GM23338 (cell line): ENCODE results near the gene PF4V1. TPM values are rescaled to one million over a fixed set of nuclear protein-coding genes. Genes with fewer than 3 reads are reported as not detected.
A peak's percentile ranks its signal among the peaks of the same experiment; 100 is the strongest.

ENCODE experiments used
- ATAC-seq: fragments of 200-7000 bp; cut with Tn5 transposase; 3 replicates; pipeline ENCODE4 v1.9.1; 2020
- DNase-seq: peaks from one replicate; pipeline ENCODE4 v3.0.0-alpha.2; 2015; ENCODE audit warnings: low spot score
- H2AFZ ChIP-seq: fragments of 200-600 bp; sonication (generic); 2 replicates; pipeline ENCODE4 v1.8.0; 2016; ENCODE audit warnings: antibody characterized with exemption, mild to moderate bottlenecking, moderate library complexity
- H3F3A ChIP-seq: fragments of 200-600 bp; sonication (generic); replicated peaks from 2 replicates; pipeline ENCODE4 v1.8.0; 2017; ENCODE audit warnings: antibody characterized with exemption, mixed run types, low read depth
- H3K27ac ChIP-seq: fragments of 200-600 bp; sonication (generic); 2 replicates; pipeline ENCODE4 v1.6.1; 2016; ENCODE audit warnings: low read depth
- H3K27me3 ChIP-seq: fragments of 200-600 bp; sonication (generic); 2 replicates; pipeline ENCODE4 v1.8.0; 2016; ENCODE audit warnings: mild to moderate bottlenecking, mixed run types, moderate library complexity; ENCODE audit not compliant: insufficient read depth
- H3K36me3 ChIP-seq: fragments of 200-600 bp; sonication (generic); 2 replicates; pipeline ENCODE4 v1.8.0; 2016; ENCODE audit warnings: mild to moderate bottlenecking; ENCODE audit not compliant: insufficient read depth
- H3K4me1 ChIP-seq: fragments of 200-600 bp; sonication (generic); 2 replicates; pipeline ENCODE4 v1.8.0; 2016; ENCODE audit warnings: mild to moderate bottlenecking, moderate library complexity; ENCODE audit not compliant: insufficient read depth
- H3K4me2 ChIP-seq: fragments of 200-600 bp; sonication (generic); 2 replicates; pipeline ENCODE4 v1.7.1; 2017; ENCODE audit warnings: mixed run types
- H3K4me3 ChIP-seq: fragments of 200-600 bp; sonication (generic); 2 replicates; pipeline ENCODE4 v1.6.1; 2016; ENCODE audit warnings: mixed run types
- H3K79me2 ChIP-seq: fragments of 200-600 bp; sonication (generic); replicated peaks from 2 replicates; pipeline ENCODE4 v1.8.0; 2017; ENCODE audit warnings: mild to moderate bottlenecking; ENCODE audit not compliant: insufficient read depth
- H3K9me2 ChIP-seq: fragments of 200-600 bp; sonication (generic); 2 replicates; pipeline ENCODE4 v1.8.0; 2017; ENCODE audit not compliant: insufficient read depth
- H4K20me1 ChIP-seq: fragments of 200-600 bp; sonication (generic); replicated peaks from 2 replicates; pipeline ENCODE4 v1.8.0; 2017; ENCODE audit warnings: mild to moderate bottlenecking; ENCODE audit not compliant: insufficient read depth
- H3K27ac Mint-ChIP-seq: 2 replicates; pipeline ENCODE4 v1.8.0; 2020; ENCODE audit warnings: inconsistent platforms, mild to moderate bottlenecking, moderate library complexity, mixed read lengths
- H3K27me3 Mint-ChIP-seq: 3 replicates; pipeline ENCODE4 v1.8.0; 2022; ENCODE audit warnings: low read depth, mild to moderate bottlenecking, moderate library complexity, mixed read lengths, inconsistent platforms; ENCODE audit not compliant: insufficient read depth, poor library complexity
- H3K36me3 Mint-ChIP-seq: 3 replicates; pipeline ENCODE4 v1.8.0; 2021; ENCODE audit warnings: low read depth, mild to moderate bottlenecking, inconsistent platforms, moderate library complexity, mixed read lengths
- H3K4me1 Mint-ChIP-seq: 3 replicates; pipeline ENCODE4 v1.8.0; 2020; ENCODE audit warnings: mild to moderate bottlenecking, inconsistent platforms, mixed read lengths
- H3K4me3 Mint-ChIP-seq: 3 replicates; pipeline ENCODE4 v1.8.0; 2021; ENCODE audit warnings: moderate library complexity, mild to moderate bottlenecking, inconsistent platforms, mixed read lengths
- H3K9me3 Mint-ChIP-seq: 3 replicates; pipeline ENCODE4 v1.8.0; 2020; ENCODE audit warnings: moderate library complexity, mild to moderate bottlenecking, inconsistent platforms, mixed read lengths
- CREB1 ChIP-seq: fragments of 250-450 bp; sonication (Bioruptor Pico); IDR thresholded peaks from 2 replicates; pipeline ENCODE4 v1.5.0; 2020; ENCODE audit warnings: low read depth, mild to moderate bottlenecking, moderate library complexity
- CTCF ChIP-seq, 2 experiments: fragments of 200-600 bp in 1 of 2; sonication (generic) in 1 of 2; conservative IDR thresholded peaks; 2 replicates each; pipeline versions ENCODE4 v1.5.1 to v1.6.1; 2016 to 2017; ENCODE audit warnings: antibody characterized with exemption in 2 of 2, low read depth in 2 of 2, mild to moderate bottlenecking in 2 of 2, moderate library complexity in 1 of 2
- ETS1 ChIP-seq: IDR thresholded peaks from 2 replicates; pipeline ENCODE4 v1.6.1; 2016; ENCODE audit warnings: antibody characterized with exemption
- EZH2 ChIP-seq: fragments of 200-600 bp; sonication (generic); IDR thresholded peaks from one replicate; pipeline ENCODE4 v1.8.0; 2017; ENCODE audit warnings: antibody characterized with exemption, mild to moderate bottlenecking, low read depth; ENCODE audit not compliant: unreplicated experiment
- EZH2phosphoT487 ChIP-seq: fragments of 200-600 bp; sonication (generic); IDR thresholded peaks from one replicate; pipeline ENCODE4 v1.8.1; 2018; ENCODE audit warnings: antibody characterized with exemption; ENCODE audit not compliant: unreplicated experiment
- JUNB ChIP-seq: IDR thresholded peaks from one replicate; pipeline ENCODE4 v1.6.1; 2016; ENCODE audit warnings: antibody characterized with exemption; ENCODE audit not compliant: unreplicated experiment
- NANOG ChIP-seq: IDR thresholded peaks from 2 replicates; pipeline ENCODE4 v1.6.1; 2016; ENCODE audit warnings: antibody characterized with exemption, borderline replicate concordance
- POLR2AphosphoS5 ChIP-seq: IDR thresholded peaks from 2 replicates; pipeline ENCODE4 v1.6.1; 2016; ENCODE audit warnings: antibody characterized with exemption, low read depth
- REST ChIP-seq: IDR thresholded peaks from one replicate; pipeline ENCODE4 v1.6.1; 2018; ENCODE audit warnings: antibody characterized with exemption; ENCODE audit not compliant: unreplicated experiment
- STAT1 ChIP-seq: IDR thresholded peaks from one replicate; pipeline ENCODE4 v1.6.1; 2016; ENCODE audit warnings: antibody characterized with exemption; ENCODE audit not compliant: unreplicated experiment
- ZNF114 ChIP-seq: fragments of 250-450 bp; sonication (Bioruptor Pico); IDR thresholded peaks from 2 replicates; pipeline ENCODE4 v1.5.0; 2020; ENCODE audit warnings: mild to moderate bottlenecking, moderate library complexity
- ZNF331 ChIP-seq: fragments of 250-450 bp; sonication (Bioruptor Pico); IDR thresholded peaks from 2 replicates; pipeline ENCODE4 v1.5.0; 2020; ENCODE audit warnings: low read depth, mild to moderate bottlenecking, moderate library complexity
- ZNF462 ChIP-seq: fragments of 250-450 bp; sonication (Bioruptor Pico); IDR thresholded peaks from 2 replicates; pipeline ENCODE4 v1.5.0; 2020; ENCODE audit warnings: mild to moderate bottlenecking, moderate library complexity
- polyA plus RNA-seq: library from polyadenylated mRNA; unstranded; fragments of >200 nt; fragmentation: Nextera tagmentation; extraction: Ambion mirVana; gene quantifications from 2 replicates; pipeline ENCODE4 v1.2.1, GENCODE V29; 2016
- total RNA-seq: library from RNA; depleted of rRNA; stranded (reverse); fragments of >200 nt; shearing (Covaris generic); gene quantifications from 2 replicates; pipeline ENCODE4 v1.2.3, GENCODE V29; 2014

The PF4V1 gene
- total and polyA plus RNA-seq, 2 experiments from 2014 or later = 0.66 TPM; not detected in 1

GRCh38 chr4:73902038-73902637 is 49.0 kb downstream of the PF4V1 start:
- Histone ChIP-seq H3F3A (no peaks in the 10 kb centered on the region), H4K20me1 (no peaks in the 10 kb centered on the region), H3K4me2 (no peak overlapping the region), H3K79me2 (no peaks in the 10 kb centered on the region), H2AFZ (peak overlapping the region; percentile 52), H3K4me1 (no peaks in the 10 kb centered on the region), H3K36me3 (no peaks in the 10 kb centered on the region), H3K4me3 (no peak overlapping the region), H3K9me2 (no peaks in the 10 kb centered on the region), H3K27me3 (no peaks in the 10 kb centered on the region), H3K27ac (no peak overlapping the region)
- ATAC-seq (no peak), DNase-seq (no peak)
- Mint-ChIP-seq H3K4me3 (no peak overlapping the region), H3K4me1 (peaks cover 12% of the 10 kb centered on the region), H3K27me3 (no peaks in the 10 kb centered on the region), H3K27ac (no peak overlapping the region), H3K36me3 (no peaks in the 10 kb centered on the region; the same call in 2 of the 3 replicates), H3K9me3 (no peaks in the 10 kb centered on the region; the same call in 2 of the 3 replicates)
- TF ChIP-seq EZH2phosphoT487 = no peak
- no peak for TF ChIP-seq ZNF331 (CRISPR knock-in tag)
- TF ChIP-seq ETS1 = no peak
- TF ChIP-seq REST = no peak
- no peak for TF ChIP-seq ZNF462 (CRISPR knock-in tag)
- TF ChIP-seq NANOG = no peak
- TF ChIP-seq EZH2 = no peak
- TF ChIP-seq JUNB = no peak
- no peak for TF ChIP-seq POLR2AphosphoS5
- TF ChIP-seq ZNF114 (CRISPR knock-in tag) = no peak
- TF ChIP-seq STAT1 = no peak
- TF ChIP-seq CREB1 (CRISPR knock-in tag) = no peak
- TF ChIP-seq CTCF (conservative IDR thresholded peaks at IDR 0.05; ENCODE audit: low read depth in 2 of 2) = no peak
